ENCODE measurements around the gene DAPK2. TPM values are rescaled to one million over a fixed set of nuclear protein-coding genes. Genes with fewer than 3 reads are reported as not detected.

The DAPK2 gene
- total RNA-seq, 1 experiment from 2014 or later, result 2.3 TPM

- H3K9me3 Mint-ChIP-seq, result no peaks in the 10 kb centered on the region
- H3K4me1 Mint-ChIP-seq, result peaks cover 10% of the 10 kb centered on the region
- POLR2A ChIA-PET, result interaction anchor here (0.7 kb wide), 1 partner anchor 630 kb away, joined by 3 read pairs; no protein-coding TSS in a partner anchor
- no peak overlapping the region for H3K27ac Mint-ChIP-seq
- CTCF ChIA-PET, result interaction anchor here (2.1 kb wide), 1 partner anchor 90 kb away, joined by 12 read pairs; no protein-coding TSS in a partner anchor
- no peak for ATAC-seq
- no peak for DNase-seq (ENCODE audit: low spot score)
- no peaks in the 10 kb centered on the region for H3K36me3 Mint-ChIP-seq
- TF ChIP-seq HMGXB4 (CRISPR knock-in tag; IDR thresholded peaks at IDR 0.05) (no peak), ZBTB21 (CRISPR knock-in tag; IDR thresholded peaks at IDR 0.05; ENCODE audit: borderline replicate concordance) (no peak), E2F4 (CRISPR knock-in tag; IDR thresholded peaks at IDR 0.05; ENCODE audit: borderline replicate concordance, low read depth) (no peak), USF2 (CRISPR knock-in tag; IDR thresholded peaks at IDR 0.05) (no peak)
- no peak overlapping the region for H3K4me3 Mint-ChIP-seq
- peaks cover 14% of the 10 kb centered on the region for H3K27me3 Mint-ChIP-seq (ENCODE audit: low read depth)
Observed at GRCh38 chr15:64035525-64035924, 10.8 kb downstream of the DAPK2 start.

GRCh38 chr15:64034519-64034918, 11.8 kb downstream of the DAPK2 start:
- H3K9me3 Mint-ChIP-seq, result no peaks in the 10 kb centered on the region

GRCh38 chr15:64032329-64032728, 14.0 kb downstream of the DAPK2 start:
- POLR2A ChIA-PET, result interaction anchor here (0.6 kb wide), 1 partner anchor 100 kb away, joined by 4 read pairs; no protein-coding TSS in a partner anchor
- no peaks in the 10 kb centered on the region for H3K27me3 Mint-ChIP-seq (ENCODE audit: low read depth)
- H3K9me3 Mint-ChIP-seq, result peaks cover 3% of the 10 kb centered on the region; the same call in 1 of the 2 replicates
- CTCF ChIA-PET, result interaction anchor here (1.0 kb wide), 1 partner anchor 14 kb away, joined by 3 read pairs; the partner anchor contains the start of gene DAPK2
- no peaks in the 10 kb centered on the region for H3K36me3 Mint-ChIP-seq
- no peaks in the 10 kb centered on the region for H3K4me1 Mint-ChIP-seq
- H3K27ac Mint-ChIP-seq, result no peak overlapping the region
- no peak for ATAC-seq
- DNase-seq (ENCODE audit: low spot score), result no peak
- H3K4me3 Mint-ChIP-seq, result no peak overlapping the region
- no peak for TF ChIP-seq PRRX2 (CRISPR knock-in tag; IDR thresholded peaks at IDR 0.05)
- no peak for TF ChIP-seq ZNF263 (CRISPR knock-in tag; IDR thresholded peaks at IDR 0.05; ENCODE audit: low read depth)
- no peak for TF ChIP-seq ZNF219 (CRISPR knock-in tag; IDR thresholded peaks at IDR 0.05; ENCODE audit: borderline replicate concordance)
- no peak for TF ChIP-seq FOXK1 (CRISPR knock-in tag; IDR thresholded peaks at IDR 0.05)
- no peak for TF ChIP-seq ARID4B (CRISPR knock-in tag; IDR thresholded peaks at IDR 0.05; ENCODE audit: borderline replicate concordance)

More at GRCh38 chr15:64034519-64034918, 11.8 kb downstream of the DAPK2 start:
- H3K4me1 Mint-ChIP-seq, result peaks cover 10% of the 10 kb centered on the region
- POLR2A ChIA-PET, result no interaction called here
- TF ChIP-seq ZNF232 (CRISPR knock-in tag; IDR thresholded peaks at IDR 0.05), result no peak
- TF ChIP-seq ZBTB21 (CRISPR knock-in tag; IDR thresholded peaks at IDR 0.05; ENCODE audit: borderline replicate concordance), result no peak
- no peak for TF ChIP-seq SMAD4 (CRISPR knock-in tag; IDR thresholded peaks at IDR 0.05)
- no peak for TF ChIP-seq NR1H2 (CRISPR knock-in tag; IDR thresholded peaks at IDR 0.05)
- TF ChIP-seq ZNF671 (CRISPR knock-in tag; IDR thresholded peaks at IDR 0.05), result no peak
- no peak for TF ChIP-seq SP1 (CRISPR knock-in tag; conservative IDR thresholded peaks at IDR 0.05)
- TF ChIP-seq ZNF138 (CRISPR knock-in tag; conservative IDR thresholded peaks at IDR 0.05), result no peak
- TF ChIP-seq CBFB (CRISPR knock-in tag; IDR thresholded peaks at IDR 0.05; ENCODE audit: low read depth), result no peak
- no peak for TF ChIP-seq FOXP4 (CRISPR knock-in tag; IDR thresholded peaks at IDR 0.05)
- no peak for TF ChIP-seq FOXP1 (CRISPR knock-in tag; IDR thresholded peaks at IDR 0.05; ENCODE audit: borderline replicate concordance)
- TF ChIP-seq ZNF263 (CRISPR knock-in tag; IDR thresholded peaks at IDR 0.05; ENCODE audit: low read depth), result no peak
- no peak for TF ChIP-seq ZNF396 (CRISPR knock-in tag; IDR thresholded peaks at IDR 0.05; ENCODE audit: borderline replicate concordance)
- no peak for TF ChIP-seq USF2 (CRISPR knock-in tag; IDR thresholded peaks at IDR 0.05)
- no peak for TF ChIP-seq NR3C1 (CRISPR knock-in tag; conservative IDR thresholded peaks at IDR 0.05; ENCODE audit: low read depth)
- TF ChIP-seq NR2C2 (CRISPR knock-in tag; IDR thresholded peaks at IDR 0.05), result no peak
- no peak for TF ChIP-seq ZNF317 (CRISPR knock-in tag; IDR thresholded peaks at IDR 0.05; ENCODE audit: borderline replicate concordance, low read depth)
- H3K4me3 Mint-ChIP-seq, result no peak overlapping the region
- DNase-seq (ENCODE audit: low spot score) (no peak), ATAC-seq (no peak)
- H3K27me3 Mint-ChIP-seq (ENCODE audit: low read depth), result peaks cover 10% of the 10 kb centered on the region
- no peaks in the 10 kb centered on the region for H3K36me3 Mint-ChIP-seq
- no peak overlapping the region for H3K27ac Mint-ChIP-seq
- CTCF ChIA-PET, result no interaction called here

Data from WTC11 (cell line).